Measurements from ENCODE around the gene MUC20. TPM values are rescaled to one million over a fixed set of nuclear protein-coding genes. Genes with fewer than 3 reads are reported as not detected.
A peak's percentile ranks its signal among the peaks of the same experiment; 100 is the strongest.
"Not testable (repeated sequence)": the region's sequence is repeated elsewhere in the genome, so short reads cannot be mapped to it uniquely, and the experiment has no call there.

MUC20 gene
- total RNA-seq, 4 donors from 2014 or later, result 1.5 to 7.0 (median 3.2) TPM

DNA sequence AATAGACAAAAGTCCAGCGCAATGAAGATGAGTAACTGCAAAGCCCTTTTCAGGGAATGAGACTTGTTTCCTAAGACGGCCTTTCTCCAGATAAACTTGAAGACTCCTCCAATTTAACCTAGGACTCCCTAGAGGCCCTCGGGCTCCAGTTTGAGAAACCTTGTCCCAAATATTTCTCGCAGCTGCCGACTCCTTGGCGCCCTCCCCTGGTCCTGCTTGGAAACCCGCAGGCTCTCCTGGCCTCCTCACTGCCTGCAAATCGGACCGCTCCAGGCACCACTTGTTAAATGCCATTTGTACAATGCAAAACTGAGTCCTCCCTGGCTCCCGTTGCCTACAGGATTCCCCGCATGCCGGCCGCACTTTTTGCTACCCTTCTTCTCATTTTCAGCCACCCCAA lies 54.1 kb downstream of the MUC20 start:
- in situ Hi-C loops (cut with MboI; ENCODE audit: low sequenced_read_pairs in 4 of 4) (no loop called here), intact Hi-C loops (cut with DNase I; ENCODE audit: low total_unique reads) (no loop called here)
- Histone ChIP-seq H3K4me3 (no peak overlapping the region), H3K27me3 (peaks cover 0 to 6% (median 0%) of the 10 kb centered on the region in 3 donors), H3K36me3 (no peaks in the 10 kb centered on the region), H3K27ac (no peak overlapping the region), H3K4me1 (no peaks in the 10 kb centered on the region), H3K9me3 (no peaks in the 10 kb centered on the region)
- TF ChIP-seq POLR2A (IDR thresholded peaks at IDR 0.05), result no peak
- TF ChIP-seq, protein P1, sequence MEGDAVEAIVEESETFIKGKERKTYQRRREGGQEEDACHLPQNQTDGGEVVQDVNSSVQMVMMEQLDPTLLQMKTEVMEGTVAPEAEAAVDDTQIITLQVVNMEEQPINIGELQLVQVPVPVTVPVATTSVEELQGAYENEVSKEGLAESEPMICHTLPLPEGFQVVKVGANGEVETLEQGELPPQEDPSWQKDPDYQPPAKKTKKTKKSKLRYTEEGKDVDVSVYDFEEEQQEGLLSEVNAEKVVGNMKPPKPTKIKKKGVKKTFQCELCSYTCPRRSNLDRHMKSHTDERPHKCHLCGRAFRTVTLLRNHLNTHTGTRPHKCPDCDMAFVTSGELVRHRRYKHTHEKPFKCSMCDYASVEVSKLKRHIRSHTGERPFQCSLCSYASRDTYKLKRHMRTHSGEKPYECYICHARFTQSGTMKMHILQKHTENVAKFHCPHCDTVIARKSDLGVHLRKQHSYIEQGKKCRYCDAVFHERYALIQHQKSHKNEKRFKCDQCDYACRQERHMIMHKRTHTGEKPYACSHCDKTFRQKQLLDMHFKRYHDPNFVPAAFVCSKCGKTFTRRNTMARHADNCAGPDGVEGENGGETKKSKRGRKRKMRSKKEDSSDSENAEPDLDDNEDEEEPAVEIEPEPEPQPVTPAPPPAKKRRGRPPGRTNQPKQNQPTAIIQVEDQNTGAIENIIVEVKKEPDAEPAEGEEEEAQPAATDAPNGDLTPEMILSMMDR (IDR thresholded peaks at IDR 0.05 in 4 of 5, conservative IDR thresholded peaks at IDR 0.05 in 1 of 5), result peak; percentile 33 to 70 (median 53)
- DNase-seq (peak in 1 of 2 donors; percentile 67), ATAC-seq (peak; percentile 60 to 90)

DNA sequence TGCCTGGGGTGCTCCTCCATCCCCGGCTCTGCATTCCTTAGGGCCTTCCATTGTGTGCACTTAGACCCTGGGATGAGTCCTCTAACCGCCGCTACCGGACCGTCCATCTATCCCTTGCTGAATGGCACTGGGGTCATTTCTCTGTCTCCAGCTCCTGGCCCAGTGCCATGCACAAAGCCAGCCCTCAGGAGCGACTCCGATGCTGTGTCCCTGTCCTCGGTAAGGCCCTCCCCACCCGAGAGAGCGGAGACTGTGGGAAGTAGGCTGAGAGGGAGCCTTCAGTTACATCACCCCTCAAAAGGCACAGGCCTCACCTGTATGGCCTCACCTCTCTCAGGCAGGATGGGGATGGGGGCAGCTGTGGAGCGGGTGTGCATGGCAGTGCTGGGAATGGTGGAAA lies 57.2 kb downstream of the MUC20 start:
- ATAC-seq (no peak), DNase-seq (no peak)
- no peaks in the 10 kb centered on the region for H3K36me3 ChIP-seq
- H3K27ac ChIP-seq, result no peak overlapping the region
- no peaks in the 10 kb centered on the region for H3K4me1 ChIP-seq
- in situ Hi-C loops (cut with MboI; ENCODE audit: low sequenced_read_pairs in 4 of 4), result no loop called here
- no peaks in the 10 kb centered on the region for H3K9me3 ChIP-seq
- H3K27me3 ChIP-seq, result peaks cover 0 to 6% (median 3%) of the 10 kb centered on the region in 3 donors
- intact Hi-C loops (cut with DNase I; ENCODE audit: low total_unique reads), result no loop called here
- TF ChIP-seq, protein P1 (IDR thresholded peaks at IDR 0.05 in 4 of 5, conservative IDR thresholded peaks at IDR 0.05 in 1 of 5), result no peak
- no peak overlapping the region for H3K4me3 ChIP-seq

DNA sequence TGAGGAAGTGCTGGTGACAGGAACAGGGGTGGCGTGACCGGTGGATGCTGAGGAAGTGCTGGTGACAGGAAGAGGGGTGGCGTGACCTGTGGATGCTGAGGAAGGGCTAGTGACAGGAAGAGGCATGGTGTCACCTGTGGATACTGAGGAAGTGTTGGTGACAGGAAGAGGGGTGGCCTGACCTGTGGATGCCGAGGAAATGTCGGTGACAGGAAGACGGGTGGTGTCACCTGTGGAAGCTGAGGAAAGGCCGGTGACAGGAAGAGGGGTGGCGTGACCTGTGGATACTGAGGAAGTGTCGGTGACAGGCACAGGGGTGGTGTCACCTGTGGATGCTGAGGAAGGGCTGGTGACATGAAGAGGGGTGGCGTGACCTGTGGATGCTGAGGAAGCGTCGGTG lies 60.5 kb downstream of the MUC20 start:
- H3K36me3 ChIP-seq; H3K27me3 ChIP-seq; H3K9me3 ChIP-seq; H3K4me1 ChIP-seq; in situ Hi-C loops (cut with MboI; ENCODE audit: low sequenced_read_pairs in 4 of 4); ATAC-seq; intact Hi-C loops (cut with DNase I; ENCODE audit: low total_unique reads); H3K4me3 ChIP-seq; H3K27ac ChIP-seq; DNase-seq: not testable (repeated sequence)

MicroRNA genes within 50 kb of the gene (microRNA counts, 767-probe panel; counts per million panel counts)
- microRNA hsa-miR-570-3p, result 356 to 448 counts per million in 2 donors

Small RNAs within 50 kb of the gene (microRNA-seq; reads per million reads assigned to microRNA genes)
- gene MIR570 (ENCODE audit: borderline replicate concordance in 2 of 2), result 0 reads per million in 2 donors

Other genes with a start within 250 kb of the MUC20 start
- gene PPP1R2, start 177.7 kb upstream of the MUC20 start, total RNA-seq, result 100 to 1,000 TPM in 3 of 4 donors, 10 to 100 TPM in 1; 80.6 to 133 (median 108) TPM
- 100 to 1,000 TPM; 602 to 801 (median 626) TPM for gene APOD, start 137.0 kb upstream of the MUC20 start, total RNA-seq
- gene MUC4, start 91.0 kb downstream of the MUC20 start, total RNA-seq, result under 1 TPM in 1 of 4 donors, not detected in 3; 0.27 TPM
- gene TNK2, start 187.6 kb downstream of the MUC20 start, total RNA-seq, result 10 to 100 TPM; 40.5 to 54.0 (median 49.3) TPM

Measured in gastrocnemius medialis (tissue), 4 donors.